Endometrium (tissue), 2 donors: Measurements from ENCODE around the gene ADAM33.

Source experiments
- FAIRE-seq: peaks from 2 replicates; lab custom pipeline; 2012; peaks lifted over from hg19 to GRCh38; lab: Jason Lieb, UNC
- donor health status: control.
- donor health status: control.

ADAM33 gene

DNA sequence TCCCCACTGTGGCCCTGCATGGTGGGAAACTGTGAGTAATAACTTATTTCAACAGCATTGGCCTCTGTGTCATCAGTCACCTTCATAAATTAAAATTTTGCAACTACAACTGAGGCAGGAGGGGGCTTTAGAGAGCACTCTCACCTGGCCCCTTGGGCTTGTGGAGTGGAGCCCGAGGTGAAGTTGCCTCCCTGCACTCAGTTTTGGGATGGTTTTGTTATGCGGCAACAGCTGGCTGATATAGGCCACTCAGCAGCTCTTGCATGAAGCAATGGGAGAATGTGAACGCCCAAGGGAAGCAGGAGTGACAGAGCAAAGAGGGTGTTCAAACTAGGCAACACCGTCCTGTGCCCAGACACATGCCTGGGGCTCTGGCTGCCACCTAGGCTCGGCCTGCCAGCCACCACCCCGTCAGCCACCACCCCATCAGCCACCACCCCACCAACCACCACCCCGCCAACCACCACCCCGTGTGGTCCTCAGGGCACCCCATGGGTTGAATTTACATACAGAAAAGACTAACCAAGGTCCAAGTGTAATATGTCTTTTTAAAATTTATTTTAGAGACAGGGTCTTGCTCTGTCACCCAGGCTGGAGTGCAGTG lies 14.3 kb downstream of the ADAM33 start:
- no peak for FAIRE-seq

DNA sequence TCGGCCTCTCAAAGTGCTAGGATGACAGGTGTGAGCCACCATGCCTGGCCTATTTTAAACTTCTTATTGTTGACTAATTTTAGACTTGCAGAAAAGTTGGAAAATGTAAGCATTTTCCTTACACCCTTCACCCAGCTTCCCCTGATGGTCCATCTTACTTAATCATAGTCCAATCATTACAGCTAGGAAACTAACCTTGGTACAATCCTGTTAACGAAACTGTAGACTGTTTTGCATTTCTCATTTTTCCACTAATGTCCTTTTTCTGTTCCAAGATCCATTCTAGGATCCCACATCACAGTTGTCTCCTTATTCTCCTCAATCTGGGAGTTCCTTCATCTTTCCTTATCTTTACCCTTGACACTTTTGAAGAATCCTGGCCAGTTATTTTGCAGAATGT lies 18.0 kb downstream of the ADAM33 start:
- no peak for FAIRE-seq

DNA sequence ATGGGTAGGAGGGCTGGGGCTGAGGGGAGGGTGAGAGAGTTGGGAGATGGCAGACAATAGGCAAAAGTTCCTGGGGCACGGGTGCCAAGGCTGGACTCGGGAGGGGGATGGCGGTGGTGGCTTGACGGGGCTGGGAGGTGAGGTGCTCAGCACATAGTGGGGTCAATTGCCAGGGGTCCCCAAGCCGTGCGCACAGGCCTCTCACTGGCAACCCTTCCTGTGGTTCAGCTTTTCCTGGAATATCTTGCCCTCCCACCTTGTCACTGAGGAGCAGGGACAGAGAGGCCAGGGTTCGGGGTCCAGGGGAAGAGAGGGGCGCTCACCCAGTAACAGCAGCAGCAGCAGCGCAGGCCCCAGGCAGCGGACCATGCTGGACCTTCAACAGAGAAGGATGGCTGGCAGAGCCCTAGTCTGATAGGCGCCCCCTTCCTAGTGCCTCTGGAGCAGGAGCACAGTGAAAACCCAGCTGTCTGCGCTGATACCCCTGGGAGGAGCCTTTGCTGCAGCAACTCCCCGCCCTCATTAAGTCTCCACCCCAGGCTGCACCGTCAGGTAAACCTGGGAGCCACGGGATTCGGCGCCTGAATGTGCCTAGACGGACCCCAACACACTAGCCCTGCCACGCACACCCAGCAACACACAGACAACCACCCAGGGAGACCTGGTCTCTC lies 18.6 kb downstream of the ADAM33 start, which contains the start of gene GFRA4:
TSS of gene GFRA4 (minus strand) at position 369 of the 671 bp plus-strand sequence. CDS start at position 369, 0 bp downstream.
- no peak for FAIRE-seq

DNA sequence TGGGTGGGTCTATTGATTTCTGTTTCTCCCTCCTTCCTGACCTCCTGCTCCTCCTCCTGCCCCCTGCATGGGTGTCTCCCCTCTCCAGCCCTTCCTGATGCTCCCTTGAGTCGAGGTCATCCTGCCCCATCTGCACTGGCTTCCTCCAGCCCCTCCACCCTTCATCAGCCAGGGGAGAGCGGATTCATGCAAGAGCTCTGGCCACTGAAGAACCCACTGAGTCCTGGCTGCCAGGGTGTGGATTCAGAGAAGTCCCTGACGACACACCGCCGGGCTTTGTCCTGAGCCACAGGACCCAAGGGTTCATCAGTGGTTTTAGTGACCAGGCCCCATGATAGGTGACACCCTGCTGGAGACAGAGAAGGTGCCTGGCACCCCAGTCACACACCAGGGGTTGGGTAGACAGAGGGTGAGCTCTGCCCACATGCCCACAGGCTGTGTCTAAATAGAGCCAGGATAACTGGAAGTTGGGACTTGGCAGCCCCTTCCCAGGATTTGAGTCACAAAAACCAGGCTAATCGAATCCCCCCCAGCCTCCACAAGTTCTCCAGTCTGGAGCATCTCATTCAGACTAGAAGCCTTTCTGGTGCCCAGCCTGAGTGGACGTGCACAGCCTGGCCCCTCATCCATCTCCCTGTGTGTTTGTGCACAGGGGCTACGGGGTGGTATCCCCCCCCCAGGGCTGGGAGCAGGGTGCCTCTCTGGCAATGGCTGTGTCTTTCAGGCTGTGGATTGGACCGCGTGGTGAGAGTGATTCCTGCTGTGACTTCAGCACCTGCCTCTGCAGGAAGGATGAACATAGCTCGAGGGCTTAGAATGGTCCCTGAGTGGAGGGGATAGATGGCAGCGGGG lies 19.8 kb downstream of the ADAM33 start:
- FAIRE-seq: no peak

DNA sequence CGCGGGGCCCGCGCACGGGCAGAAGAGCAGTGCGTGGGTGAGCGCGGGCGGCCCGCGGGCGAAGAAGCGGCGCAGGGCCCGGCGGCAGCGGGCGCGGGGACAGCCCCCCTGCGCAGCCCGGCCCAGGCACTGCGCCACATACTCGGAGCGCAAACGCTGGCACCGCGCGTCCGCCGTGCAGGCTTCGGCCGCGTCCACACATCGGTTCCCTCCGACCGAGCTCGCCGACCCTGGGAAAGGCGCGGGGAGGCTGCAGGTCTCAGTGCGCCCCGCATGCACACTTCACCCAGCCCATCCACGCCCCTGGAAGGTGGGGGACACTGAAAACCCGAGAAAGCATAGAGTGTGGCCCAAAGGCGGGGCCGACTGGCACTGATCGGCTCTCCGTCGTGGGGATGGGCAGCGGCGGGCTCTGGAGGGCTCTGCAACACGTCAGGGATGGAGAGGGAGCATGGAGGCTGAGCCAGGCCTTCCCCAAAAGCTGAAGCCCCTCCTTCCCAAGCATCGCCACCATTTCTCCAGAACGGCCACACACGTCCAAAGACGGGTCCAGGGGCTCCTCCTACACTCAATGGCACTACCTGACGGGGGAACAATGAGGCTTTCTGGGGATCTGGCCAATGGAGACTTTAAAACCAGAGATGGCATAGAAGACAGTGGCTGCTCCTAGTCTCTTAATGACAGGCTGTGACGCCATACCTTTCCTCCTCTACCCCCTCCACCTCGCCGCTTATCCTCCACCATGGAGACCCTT lies 20.6 kb downstream of the ADAM33 start:
- no peak for FAIRE-seq

DNA sequence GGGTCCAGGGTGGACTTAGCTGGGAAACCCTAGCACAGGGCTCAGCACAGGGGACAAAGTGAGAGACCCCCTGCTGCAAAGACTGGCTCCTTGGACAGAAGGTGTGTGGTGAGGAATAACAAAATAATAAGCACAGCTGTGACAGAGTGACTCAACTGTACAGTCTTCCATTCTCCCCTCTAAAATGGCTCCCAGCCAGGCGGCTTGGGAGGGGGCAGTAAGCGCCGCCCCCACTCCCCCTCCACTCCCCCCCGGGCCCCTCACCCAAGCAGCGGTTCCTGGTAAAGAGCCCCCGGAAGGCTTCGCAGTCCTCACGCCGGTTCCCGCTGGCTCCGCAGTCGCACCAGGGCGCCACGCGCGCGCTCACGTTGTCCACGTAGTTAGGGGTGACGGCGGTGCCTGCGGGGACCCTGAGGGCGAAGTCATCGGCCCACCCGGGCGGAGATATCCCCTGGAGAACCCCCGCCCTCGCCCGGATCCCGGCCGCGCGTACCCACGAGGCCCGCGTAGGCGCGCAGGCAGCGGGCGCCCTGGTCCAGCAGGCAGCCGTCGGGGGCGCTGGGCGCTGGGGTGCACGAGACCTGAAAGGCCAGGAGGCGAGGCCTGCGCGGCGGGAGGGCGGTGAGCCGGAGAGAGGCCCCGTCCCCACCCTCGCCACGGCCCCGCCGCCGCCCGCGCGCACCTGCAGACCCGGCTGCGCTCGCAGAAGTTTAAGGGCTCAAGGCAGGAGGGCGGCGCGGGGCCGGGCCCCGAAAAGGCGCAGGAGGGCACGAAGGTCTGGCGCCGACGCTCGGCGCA lies 21.3 kb downstream of the ADAM33 start:
- no peak for FAIRE-seq

DNA sequence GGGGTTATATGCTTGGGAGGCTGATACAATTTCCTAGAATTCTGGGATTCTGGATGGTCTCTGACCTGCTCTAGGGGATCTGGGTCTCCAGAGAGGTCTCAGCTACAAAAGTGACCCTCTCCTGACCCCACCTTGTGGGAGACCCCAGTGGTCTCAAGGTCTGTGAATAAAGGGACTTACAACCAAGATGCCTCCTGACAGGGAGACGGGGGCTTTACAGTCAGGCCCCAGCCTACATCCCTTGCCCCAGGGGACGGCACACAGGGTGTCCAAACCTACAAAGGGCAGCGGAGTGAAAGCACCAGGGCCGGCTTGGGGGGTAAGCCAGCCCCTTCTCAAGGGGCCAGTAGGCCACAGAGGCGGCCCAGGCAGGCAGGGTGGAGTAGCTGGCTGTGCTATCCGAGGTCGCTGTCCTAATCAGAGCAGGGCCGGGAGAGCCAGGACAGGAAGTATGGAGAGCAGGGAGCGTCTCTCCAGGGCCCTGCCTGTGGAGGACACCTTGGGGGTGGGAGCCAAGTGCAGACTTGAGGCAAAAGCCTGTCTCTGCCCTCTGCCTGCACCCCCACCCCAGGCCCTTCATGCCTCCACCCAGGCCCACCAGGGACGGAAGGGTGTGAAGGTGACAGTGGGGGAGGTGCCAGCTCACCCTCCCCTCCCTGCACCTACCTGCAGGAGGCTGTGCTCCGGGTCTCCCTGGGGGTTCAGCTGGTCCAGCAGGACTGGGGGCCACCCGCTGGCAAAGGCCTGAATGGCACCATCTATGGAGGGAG lies 22.1 kb downstream of the ADAM33 start:
- no peak for FAIRE-seq

DNA sequence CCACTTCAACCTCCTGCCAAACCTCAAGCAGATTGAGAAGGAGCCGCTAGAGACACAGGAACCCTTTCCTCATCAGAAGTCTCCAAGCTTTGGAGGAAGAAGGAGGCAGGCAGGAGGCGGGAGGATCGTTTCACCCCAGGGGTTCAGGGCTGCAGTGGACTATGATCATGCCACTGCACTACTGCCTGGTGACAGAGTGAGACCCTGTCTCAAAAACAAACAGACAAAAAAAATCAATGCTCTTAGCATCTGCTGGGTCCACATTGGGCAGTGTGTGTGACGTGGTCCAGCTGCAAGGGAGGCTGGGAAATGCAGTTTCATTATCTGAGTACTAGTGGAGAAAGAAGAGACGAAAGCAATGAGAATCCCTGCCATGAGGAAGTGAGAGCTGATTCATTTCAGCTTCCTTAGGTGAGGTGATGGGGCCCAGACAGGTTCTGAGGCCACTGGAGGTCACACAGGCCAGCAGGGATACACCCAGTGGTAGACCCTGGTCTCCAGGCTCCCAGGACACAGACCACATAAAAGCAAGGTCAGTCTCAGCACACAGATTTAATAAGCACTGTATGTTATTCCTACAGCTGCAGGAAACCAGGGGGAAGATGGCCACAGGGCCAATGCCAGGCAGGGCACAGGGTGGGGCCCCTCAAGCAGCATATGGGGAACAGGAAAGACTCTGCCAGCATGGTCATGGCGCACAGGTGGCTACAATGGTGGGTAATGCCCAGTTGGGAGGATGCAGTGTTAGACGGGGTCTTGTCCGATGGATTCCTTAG lies 22.9 kb downstream of the ADAM33 start:
- FAIRE-seq: no peak

DNA sequence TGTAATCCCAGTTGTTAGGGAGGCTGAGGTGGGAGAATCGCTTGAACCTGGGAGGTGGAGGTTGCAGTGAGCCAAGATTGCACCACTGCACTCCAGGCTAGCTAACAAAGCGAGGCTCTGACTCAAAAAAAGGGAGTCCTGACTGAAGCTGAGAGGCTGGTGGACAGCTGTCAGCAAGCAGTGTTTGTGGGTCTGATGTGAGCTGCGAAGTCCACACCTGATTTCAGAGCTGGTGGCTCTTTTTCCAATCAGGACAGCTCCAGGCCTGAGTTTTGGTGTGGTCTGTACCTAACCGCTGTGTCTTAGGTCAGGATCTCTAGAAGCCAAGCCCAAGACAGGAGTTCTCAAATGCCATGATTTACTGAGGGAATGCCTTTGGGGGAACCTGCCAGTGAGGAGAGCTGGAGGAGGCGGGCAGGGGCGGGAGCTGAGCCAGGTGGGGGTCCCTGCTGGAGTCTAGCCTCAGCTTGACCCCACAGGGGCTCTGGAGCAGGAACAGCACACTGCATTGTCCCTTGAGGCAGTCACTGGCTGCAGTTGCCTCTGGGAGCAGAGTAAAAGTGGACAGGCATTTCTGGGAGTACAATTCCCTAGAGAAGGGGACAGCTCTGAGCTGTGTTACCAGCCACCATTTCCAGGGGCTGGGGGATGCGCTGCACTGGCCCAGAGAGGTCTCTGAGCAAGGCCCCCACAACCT lies 23.6 kb downstream of the ADAM33 start:
- no peak for FAIRE-seq

DNA sequence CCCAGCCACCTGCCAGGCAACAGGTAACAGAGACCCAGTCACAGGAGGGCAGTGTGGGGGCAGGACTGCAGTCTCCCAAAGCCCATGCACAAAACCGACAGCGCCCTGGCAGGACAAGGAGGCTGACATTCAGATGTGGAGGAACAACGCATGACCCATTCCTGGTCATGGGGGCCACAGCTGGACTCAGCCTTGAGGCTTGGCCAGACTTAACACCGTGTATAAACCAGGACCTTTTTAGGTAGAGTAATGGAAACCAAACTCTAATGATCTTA lies 26.7 kb downstream of the ADAM33 start:
- no peak for FAIRE-seq

DNA sequence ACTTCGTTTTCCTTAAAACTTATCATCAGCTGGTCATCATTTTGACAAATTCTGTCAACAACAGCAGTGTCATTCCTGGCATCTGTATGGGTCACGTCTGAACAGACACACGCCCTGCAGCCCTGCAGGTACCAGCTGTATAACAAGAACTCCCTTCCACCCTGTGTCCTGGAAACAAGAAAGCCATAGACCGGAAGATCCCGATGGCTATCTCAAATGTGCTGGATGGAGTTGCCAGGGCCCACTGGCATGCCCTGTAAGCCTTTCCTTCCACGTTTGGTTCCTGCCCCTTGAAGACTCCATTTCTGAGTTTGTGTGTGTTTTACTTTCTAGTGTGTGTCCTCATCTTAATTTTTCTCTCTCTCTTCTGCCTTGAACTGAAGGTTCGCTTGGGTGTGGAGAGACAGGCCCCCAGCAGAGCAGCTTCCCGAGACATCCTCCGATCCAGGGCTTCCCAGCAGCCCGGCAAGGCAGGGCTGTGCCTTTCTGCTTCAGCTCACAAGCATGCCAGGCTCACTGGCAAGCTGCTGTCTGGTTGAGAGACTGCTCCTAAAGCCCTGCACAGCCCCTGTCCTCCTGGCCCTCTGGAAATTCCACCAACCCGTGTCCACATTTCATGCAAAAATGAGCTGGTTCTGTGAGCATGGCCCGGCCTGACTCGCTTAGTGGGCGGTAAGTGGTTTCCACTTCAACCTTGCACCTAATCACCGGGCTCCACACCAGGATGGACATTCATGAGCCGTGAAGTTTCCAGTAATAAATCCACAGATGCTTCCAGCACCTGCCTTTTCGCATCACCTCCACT lies 27.3 kb downstream of the ADAM33 start:
- no peak for FAIRE-seq

DNA sequence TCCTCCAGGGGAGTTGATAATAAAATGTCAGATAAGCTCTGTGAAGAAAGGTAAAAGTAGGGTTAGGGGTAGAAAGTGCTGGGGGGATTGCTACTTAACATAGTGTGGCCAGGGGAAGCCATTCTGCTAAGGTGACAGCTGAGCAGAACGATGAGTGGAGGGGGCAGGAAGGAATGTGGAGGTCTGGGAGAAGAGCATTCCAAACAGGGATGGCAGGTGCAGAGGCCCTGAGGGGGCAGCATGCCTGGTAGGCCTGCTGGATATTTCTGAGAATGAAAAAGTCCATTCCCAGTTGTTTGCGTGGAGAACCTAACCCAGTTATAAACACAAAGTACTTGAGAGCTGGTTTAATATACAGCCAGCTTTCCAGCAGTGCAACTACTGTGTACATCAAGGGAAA lies 27.9 kb downstream of the ADAM33 start:
- FAIRE-seq: no peak

DNA sequence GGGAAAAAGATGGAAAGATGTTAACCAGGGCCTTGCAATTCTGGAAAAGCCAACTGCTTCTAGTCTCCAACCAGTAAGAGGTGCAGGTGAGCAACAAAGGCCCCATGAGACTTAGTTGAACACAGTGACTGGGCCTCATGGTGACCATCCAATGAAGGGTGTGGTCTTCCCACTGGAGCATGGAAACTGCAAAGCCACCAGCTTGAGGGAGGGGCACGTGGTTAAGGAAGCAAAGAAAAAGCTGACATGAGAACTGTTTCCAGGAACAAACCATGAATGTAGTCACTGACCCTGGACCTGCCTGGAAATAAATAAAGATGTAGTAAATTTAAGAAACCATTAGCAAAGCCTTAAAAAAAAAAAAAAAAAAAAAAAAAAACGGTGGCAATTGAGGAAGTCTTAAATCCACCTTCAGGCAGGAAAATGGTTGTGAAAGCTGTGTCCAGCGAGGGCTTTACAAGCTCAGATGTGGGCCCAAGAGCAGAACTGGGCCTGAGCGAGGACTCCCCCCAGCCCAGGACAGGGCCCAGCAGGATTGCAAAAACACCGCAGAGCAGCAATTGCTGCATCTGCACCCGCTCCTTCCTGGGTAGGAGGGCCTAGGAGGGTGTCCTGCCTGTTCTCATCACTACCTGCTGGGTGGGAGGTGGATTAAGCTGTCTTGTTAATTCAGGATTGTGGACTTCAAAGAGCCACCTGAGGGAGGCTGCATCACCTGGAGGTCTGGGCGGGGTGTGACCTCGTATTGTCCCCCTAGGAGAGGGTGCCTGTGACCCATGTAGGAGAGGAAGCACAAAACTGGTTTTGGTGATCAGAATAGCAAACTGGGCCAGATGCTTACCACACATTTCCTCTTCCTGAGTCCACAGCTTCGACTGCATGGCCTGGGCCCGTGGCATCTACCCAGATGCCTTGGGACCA lies 28.9 kb downstream of the ADAM33 start:
- no peak for FAIRE-seq

DNA sequence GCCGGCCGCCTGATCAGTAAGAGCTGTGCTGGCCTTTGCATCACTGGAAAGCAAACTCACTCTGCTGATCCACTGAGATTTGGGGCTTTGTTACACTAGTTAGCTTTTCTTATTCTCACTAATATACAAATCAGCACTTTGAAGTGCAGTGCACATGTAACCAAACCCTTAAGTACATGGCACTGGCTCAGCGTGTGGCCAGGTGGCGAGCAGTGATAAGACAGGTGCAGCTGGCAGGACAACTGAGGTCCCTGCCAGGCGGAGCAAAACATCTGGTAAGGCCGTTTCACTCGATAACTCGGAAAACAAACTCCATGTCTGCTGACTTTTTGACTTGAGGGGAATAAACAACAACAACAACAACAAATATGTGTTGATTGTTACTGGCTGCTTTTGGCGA lies 29.6 kb downstream of the ADAM33 start:
- no peak for FAIRE-seq

DNA sequence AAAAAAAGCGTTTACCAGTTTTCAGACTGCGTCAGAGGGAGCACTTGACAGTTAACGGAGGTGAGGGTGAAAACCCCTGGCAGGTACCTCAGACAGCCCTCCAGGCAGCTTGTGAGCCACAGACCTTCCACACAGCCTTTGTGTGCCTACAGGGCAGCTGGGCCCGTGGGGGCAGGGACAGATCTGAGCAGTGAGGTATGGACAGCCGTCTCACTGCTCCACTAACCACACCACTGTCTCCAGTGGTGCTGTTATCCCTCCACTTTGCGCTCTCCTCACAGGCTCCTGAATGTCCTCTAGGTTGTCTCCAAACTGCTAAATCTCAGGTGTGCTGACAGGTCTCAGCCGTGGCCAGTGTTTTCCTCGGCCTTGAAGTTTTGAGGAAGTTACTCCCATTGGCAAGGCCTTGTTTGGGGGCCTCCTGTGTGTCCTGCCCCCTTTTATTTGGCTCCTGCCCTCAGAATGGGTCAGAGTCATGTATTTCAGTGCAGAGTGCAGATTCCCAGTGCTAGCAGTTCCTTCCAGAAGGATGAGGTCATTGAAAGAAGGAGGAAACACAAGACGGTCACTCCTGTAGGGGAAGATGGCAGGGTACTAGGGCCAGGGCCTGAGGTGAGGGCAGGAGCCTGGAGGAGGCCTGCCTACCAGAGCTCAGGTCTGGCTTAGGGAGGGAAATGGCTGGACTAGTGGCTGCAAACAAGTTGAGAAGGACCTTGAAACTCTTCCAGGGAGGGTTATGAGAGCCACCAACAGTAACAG lies 30.4 kb downstream of the ADAM33 start:
- FAIRE-seq: no peak

DNA sequence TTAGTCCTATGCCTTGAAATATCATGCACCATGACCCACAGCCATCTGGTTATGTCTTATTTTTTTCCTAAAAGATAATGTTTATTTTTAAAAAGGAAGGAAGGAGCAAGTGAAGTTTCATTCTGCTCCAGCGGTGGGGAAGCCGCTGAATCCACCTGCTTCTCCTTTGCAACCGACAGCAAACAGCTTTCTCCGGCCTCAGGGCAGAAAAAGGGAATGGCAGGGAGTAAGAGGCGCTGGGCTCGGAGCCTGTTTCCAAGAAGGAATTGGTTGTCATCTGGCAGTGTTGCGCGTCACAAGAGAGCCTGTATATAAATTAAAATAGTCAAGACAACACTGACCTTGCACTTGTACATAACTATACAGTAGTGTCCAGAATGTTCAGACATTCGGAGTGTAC lies 32.9 kb downstream of the ADAM33 start:
- FAIRE-seq: no peak

DNA sequence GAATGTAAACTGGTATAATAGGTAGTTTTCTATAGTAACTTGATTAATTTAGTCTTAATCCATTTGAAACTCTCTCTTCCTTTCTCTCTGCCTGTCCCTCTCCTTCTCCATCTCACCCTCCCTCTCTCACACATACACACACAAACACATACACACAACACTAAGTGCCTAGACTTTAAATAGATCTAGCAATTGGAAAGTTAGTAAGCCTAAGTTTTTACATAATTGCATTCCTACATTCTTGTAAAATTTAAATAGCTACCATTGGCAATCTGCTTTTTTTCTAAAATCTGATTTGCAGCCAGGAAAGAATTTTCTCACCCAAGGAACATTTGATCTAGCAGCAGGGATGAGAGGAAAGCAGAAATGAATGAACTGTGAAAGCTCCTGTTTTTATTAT lies 34.3 kb downstream of the ADAM33 start:
- no peak for FAIRE-seq
